Endothelial cell (in vitro differentiated cells): Measurements from ENCODE around the gene MLLT3. TPM values are rescaled to one million over a fixed set of nuclear protein-coding genes. Genes with fewer than 3 reads are reported as not detected.
"Not testable (repeated sequence)": the region's sequence is repeated elsewhere in the genome, so short reads cannot be mapped to it uniquely, and the experiment has no call there.

Source experiments
- DNase-seq: peaks from one replicate; pipeline ENCODE4 v3.0.0; 2021; ENCODE audit warnings: low spot score
- H3K27ac Mint-ChIP-seq: one replicate; pipeline ENCODE4 v1.8.0; 2021; ENCODE audit warnings: mixed read lengths, inconsistent platforms; ENCODE audit not compliant: unreplicated experiment
- H3K27me3 Mint-ChIP-seq: one replicate; pipeline ENCODE4 v1.8.0; 2021; ENCODE audit warnings: mild to moderate bottlenecking, moderate library complexity, mixed read lengths, inconsistent platforms; ENCODE audit not compliant: unreplicated experiment
- H3K36me3 Mint-ChIP-seq: one replicate; pipeline ENCODE4 v1.8.0; 2021; ENCODE audit warnings: mild to moderate bottlenecking, low read depth, mixed read lengths, inconsistent platforms; ENCODE audit not compliant: unreplicated experiment
- H3K4me1 Mint-ChIP-seq: one replicate; pipeline ENCODE4 v1.8.0; 2021; ENCODE audit warnings: mild to moderate bottlenecking, mixed read lengths, inconsistent platforms; ENCODE audit not compliant: unreplicated experiment
- H3K4me3 Mint-ChIP-seq: one replicate; pipeline ENCODE4 v1.8.0; 2021; ENCODE audit warnings: mild to moderate bottlenecking, mixed read lengths, inconsistent platforms; ENCODE audit not compliant: unreplicated experiment
- H3K9me3 Mint-ChIP-seq: one replicate; pipeline ENCODE4 v1.8.0; 2021; ENCODE audit warnings: mixed read lengths, inconsistent platforms; ENCODE audit not compliant: unreplicated experiment
- CTCF ChIP-seq: fragments of 200-600 bp; sonication (generic); IDR thresholded peaks from one replicate; pipeline ENCODE4 v1.5.0; 2021; ENCODE audit warnings: antibody characterized with exemption; ENCODE audit not compliant: unreplicated experiment
- total RNA-seq: library from RNA; stranded (reverse); fragmentation: NEBNext Ultra II Directional; extraction: Animal tissue kit (Norgen Biotek cat#: 25700); gene quantifications from one replicate; pipeline ENCODE4 v1.2.1, GENCODE V29; 2021; ENCODE audit not compliant: unreplicated experiment

MLLT3 gene
- total RNA-seq, 1 donor from 2014 or later: 25.2 TPM

- Mint-ChIP-seq H3K27me3 (peaks cover 2% of the 10 kb centered on the region), H3K4me1 (peaks cover 8% of the 10 kb centered on the region), H3K36me3 (no peaks in the 10 kb centered on the region), H3K27ac (no peak overlapping the region), H3K4me3 (no peak overlapping the region), H3K9me3 (no peaks in the 10 kb centered on the region)
- DNase-seq: no peak
- no peak for TF ChIP-seq CTCF
These were observed 39.9 kb upstream of the MLLT3 start for GRCh38 chr9:20662156-20662555.

- peaks cover 4% of the 10 kb centered on the region for H3K27me3 Mint-ChIP-seq
- no peaks in the 10 kb centered on the region for H3K9me3 Mint-ChIP-seq
- H3K36me3 Mint-ChIP-seq: peaks cover 5% of the 10 kb centered on the region
- peaks cover 8% of the 10 kb centered on the region for H3K4me1 Mint-ChIP-seq
- DNase-seq: no peak
- TF ChIP-seq CTCF: no peak
- no peak overlapping the region for H3K27ac Mint-ChIP-seq
- H3K4me3 Mint-ChIP-seq: no peak overlapping the region
These were observed 37.2 kb upstream of the MLLT3 start for GRCh38 chr9:20659474-20659967.

- Mint-ChIP-seq H3K9me3 (no peaks in the 10 kb centered on the region), H3K27me3 (peaks cover 4% of the 10 kb centered on the region), H3K4me3 (no peak overlapping the region), H3K4me1 (peaks cover 8% of the 10 kb centered on the region), H3K36me3 (peaks cover 5% of the 10 kb centered on the region), H3K27ac (peak overlapping the region; percentile 94)
- DNase-seq: peak; percentile 13
- TF ChIP-seq CTCF: no peak
These were observed 36.6 kb upstream of the MLLT3 start for GRCh38 chr9:20658677-20659473.

GRCh38 chr9:20658246-20658667 is 36.0 kb upstream of the MLLT3 start:
- not testable (repeated sequence) for H3K9me3 Mint-ChIP-seq, H3K4me1 Mint-ChIP-seq, H3K36me3 Mint-ChIP-seq, H3K4me3 Mint-ChIP-seq, H3K27me3 Mint-ChIP-seq
- peak overlapping the region; percentile 94 for H3K27ac Mint-ChIP-seq
- peak; percentile 35 for DNase-seq

- peaks cover 5% of the 10 kb centered on the region for H3K36me3 Mint-ChIP-seq
- no peak overlapping the region for H3K4me3 Mint-ChIP-seq
- no peaks in the 10 kb centered on the region for H3K9me3 Mint-ChIP-seq
- H3K4me1 Mint-ChIP-seq: peaks cover 2% of the 10 kb centered on the region
- DNase-seq: no peak
- H3K27ac Mint-ChIP-seq: no peak overlapping the region
- TF ChIP-seq CTCF: no peak
- peaks cover 2% of the 10 kb centered on the region for H3K27me3 Mint-ChIP-seq
These were observed 29.6 kb upstream of the MLLT3 start for GRCh38 chr9:20651939-20652338.
